ENCODE results near the gene AHSG.

- no peak for TF ChIP-seq CTCF (IDR thresholded peaks at IDR 0.05)
- TF ChIP-seq EP300 (IDR thresholded peaks at IDR 0.05) = no peak
- TF ChIP-seq POLR2A (IDR thresholded peaks at IDR 0.05) = no peak
- no peak for TF ChIP-seq POLR2AphosphoS5 (IDR thresholded peaks at IDR 0.05)
Observed at GRCh38 chr3:186594591-186595113, 18.2 kb upstream of the AHSG start.
